Mesenteric fat pad (tissue), 1 donor: ENCODE results near the gene LAMB3. TPM values are rescaled to one million over a fixed set of nuclear protein-coding genes. Genes with fewer than 3 reads are reported as not detected.

Experiments
- DNase-seq: peaks from one replicate; pipeline ENCODE4 v3.0.0-alpha.2; 2020; ENCODE audit warnings: low spot score
- total RNA-seq: library from RNA; stranded (reverse); fragmentation: NEBNext Ultra II Directional; extraction: Animal tissue kit (Norgen Biotek cat#: 25700); gene quantifications from one replicate; pipeline ENCODE4 v1.2.1, GENCODE V29; 2021
- donor health status: DM: yes; HTN: yes; CAD: no.

LAMB3 gene
- total RNA-seq, 1 donor from 2014 or later = 35.6 TPM

DNA sequence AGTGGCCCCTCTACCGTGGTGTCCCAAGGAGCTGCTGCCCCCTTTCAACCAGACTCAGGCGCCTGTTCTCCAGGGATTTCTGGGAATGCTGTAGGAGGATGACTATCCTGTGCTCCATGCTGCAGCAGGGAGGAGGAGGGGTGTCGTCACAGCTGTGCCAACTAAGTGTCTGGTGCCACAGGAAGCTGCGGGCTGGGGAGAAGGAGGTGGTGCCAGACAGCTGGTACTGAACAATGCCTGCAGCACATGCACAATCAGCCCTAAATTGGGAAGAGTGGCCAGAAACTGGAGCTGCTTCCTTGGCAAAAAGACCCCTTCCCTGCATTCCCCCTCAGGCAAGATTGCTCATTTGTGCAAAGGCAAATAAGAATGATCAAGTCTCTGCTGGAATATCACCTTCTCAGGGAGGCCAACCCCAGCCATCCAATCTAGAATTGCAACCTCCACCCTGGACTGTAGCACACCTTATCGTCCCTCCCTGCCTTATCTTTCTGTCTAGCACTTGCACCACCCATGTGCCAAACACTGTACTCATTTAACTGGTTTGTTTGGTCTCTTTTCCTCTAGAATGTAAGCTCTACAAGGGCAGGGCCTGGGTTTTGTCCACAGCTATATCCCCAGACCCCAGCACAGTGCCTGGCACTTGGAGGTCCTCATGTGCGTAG is 33.3 kb downstream of the LAMB3 start:
- no peak for DNase-seq

DNA sequence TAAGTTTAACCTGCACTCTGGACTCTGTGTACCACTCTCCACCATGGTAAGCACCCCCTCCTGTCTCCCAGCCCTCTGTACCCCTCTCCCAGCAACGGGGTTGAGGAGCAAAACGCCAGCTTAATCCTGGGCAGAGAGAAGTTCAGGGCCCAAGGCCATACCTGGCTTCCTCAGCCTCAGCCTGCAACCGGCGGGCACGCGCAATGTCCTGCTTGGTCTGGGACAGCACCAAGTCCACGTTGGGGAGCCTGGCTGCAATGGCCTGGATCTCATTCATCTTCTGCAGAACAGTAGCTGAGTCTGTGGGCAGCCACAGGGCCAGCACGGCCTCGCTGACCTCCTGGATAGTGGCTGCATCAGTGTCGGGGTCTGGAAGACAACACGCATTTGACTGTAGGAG is 33.9 kb downstream of the LAMB3 start:
- DNase-seq = no peak

DNA sequence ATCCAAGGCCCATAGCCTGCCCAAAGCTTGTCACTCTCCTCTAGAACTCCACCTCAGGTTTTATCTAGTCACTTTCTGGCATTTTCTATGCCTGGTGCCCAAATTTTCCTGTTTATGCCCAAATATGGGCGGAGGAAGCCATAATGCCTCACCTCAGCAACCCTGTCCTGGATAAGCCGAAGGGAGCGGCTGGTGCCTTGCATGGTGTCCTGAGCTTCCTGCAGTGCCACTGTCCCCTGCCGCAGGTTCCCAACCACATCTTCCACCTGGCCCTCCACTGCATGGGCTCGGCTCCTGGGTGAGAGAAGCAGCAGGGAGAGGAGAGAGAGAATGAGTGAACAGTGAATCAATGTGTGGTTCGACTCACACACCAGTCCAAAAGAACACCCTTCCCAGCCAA is 34.5 kb downstream of the LAMB3 start:
- no peak for DNase-seq

DNA sequence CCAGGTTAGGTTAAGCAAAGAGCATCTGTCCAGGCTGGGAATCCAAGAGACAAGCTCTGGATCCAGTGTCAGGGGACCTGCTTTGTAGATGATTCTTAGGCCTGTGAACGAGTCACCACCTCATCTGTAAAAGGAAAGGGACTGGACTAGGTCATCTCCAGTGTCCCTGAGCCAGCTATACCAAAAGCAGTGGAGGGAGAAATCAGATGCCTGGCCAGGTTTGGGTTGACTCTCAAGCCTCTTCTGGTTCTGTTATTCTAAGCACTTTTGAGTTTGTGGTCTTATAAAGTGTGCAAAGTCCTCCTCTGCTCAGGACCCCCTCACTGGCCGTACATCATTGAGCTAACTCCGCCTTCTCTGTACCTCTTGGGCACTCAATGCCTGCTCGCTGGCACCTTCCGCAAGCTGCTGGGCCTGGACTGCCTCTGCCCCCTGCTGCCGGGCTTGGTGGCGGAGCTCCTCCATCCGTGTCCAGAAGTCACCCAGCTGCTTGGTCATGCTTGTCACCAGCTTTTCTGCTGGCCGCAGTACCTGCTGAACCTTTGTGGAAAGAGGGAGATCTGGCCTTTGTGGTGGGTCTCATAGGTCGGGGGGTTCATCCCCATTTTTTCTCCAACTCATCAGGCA is 35.1 kb downstream of the LAMB3 start:
- DNase-seq = no peak

DNA sequence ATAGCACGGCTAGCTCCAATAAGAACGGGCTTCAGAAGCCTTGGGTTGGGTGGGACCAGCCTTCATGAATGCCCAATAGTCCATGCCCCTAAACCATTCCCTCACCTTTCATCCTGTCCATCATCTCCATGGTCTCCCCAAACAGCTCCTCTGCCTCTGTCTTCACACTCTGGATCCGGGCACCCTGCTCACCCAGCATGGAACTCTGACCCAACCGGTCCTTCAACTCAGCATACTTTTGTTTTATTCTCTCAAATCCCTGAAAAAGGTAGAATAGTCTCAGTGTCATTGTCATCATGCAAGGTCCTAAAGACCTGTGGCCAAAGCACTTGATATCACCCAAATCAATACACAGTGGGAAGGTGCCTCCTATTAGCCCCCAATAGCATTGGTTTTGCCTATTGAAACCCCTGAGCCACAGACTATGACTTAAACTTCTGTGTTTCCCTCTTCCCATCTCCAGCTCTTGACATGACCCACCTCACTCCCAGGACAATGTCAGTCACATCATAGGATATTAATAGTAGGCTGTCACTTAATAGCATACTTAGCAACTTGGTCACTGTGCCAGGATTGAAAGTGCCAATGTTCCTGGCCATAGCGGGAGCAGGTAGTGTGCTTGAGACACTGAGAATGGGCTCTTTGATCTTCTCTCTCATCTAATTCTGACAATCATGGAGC is 35.7 kb downstream of the LAMB3 start:
- no peak for DNase-seq

DNA sequence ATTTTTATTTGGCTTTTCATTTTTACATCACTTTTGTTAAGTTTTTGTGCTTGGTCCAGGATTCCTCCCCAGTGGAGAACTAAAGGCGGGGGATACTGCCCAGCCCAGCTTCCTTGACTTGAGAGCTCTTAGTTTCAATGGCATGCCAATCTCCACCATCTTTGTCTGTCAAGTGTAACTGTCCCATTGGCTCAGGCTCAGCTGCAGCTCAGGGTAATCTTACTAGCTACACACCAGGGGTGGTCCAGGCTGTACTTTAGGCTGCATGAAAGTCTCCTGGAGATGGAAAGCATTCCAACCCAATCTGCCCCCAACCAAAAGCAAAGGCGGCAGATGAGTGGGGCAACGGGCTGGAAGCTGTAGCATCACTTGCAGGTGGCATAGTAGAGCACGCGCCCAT is 37.3 kb downstream of the LAMB3 start:
- no peak for DNase-seq

DNA sequence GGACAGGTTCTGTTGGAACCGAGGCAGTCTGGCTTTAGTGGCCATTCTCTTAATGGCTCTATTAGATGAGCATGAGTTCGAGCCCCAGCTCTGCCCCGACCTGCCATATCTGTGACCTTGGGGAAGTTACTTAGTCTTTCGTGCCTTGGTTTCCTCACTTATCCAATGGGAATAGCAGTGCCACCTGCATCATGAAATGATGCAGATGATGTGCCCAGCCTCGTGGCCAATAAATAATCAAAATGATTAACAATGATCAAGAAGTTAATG is 38.1 kb downstream of the LAMB3 start:
- no peak for DNase-seq

DNA sequence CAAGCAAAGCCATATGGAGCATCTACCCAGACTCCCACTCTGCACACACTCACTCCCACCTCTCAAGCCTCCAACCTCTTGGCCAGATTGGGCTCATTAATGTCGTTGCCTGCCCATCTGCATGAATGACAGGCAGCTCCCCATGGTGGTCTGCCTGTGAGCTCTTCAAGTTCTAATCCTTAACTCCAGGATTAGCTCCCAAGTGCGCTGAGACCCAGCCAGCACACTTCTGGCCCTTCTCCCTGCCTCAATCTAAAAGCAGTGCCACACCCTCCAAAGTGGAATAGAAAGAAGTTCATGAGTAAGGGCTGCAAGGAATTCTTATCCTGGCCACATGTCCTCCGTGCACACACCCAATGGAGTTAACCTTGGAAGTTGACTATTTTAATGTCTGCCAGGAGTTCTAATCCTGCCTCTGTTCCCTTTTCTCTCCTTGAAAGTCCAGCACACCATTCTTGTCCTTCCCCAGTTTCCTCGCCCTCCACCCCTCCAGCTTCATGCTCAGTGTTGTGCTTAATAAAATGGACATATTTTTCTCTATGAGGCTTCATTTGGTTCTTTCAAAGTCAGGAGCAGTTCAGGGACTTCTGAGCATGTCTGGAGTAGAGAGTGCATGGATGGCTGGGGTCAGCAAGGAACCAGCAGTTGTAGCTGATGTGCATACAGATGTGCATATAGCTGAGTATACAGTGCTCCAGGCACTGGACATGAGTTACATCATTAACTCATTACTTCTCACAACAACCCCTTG is 38.6 kb downstream of the LAMB3 start:
- no peak for DNase-seq

DNA sequence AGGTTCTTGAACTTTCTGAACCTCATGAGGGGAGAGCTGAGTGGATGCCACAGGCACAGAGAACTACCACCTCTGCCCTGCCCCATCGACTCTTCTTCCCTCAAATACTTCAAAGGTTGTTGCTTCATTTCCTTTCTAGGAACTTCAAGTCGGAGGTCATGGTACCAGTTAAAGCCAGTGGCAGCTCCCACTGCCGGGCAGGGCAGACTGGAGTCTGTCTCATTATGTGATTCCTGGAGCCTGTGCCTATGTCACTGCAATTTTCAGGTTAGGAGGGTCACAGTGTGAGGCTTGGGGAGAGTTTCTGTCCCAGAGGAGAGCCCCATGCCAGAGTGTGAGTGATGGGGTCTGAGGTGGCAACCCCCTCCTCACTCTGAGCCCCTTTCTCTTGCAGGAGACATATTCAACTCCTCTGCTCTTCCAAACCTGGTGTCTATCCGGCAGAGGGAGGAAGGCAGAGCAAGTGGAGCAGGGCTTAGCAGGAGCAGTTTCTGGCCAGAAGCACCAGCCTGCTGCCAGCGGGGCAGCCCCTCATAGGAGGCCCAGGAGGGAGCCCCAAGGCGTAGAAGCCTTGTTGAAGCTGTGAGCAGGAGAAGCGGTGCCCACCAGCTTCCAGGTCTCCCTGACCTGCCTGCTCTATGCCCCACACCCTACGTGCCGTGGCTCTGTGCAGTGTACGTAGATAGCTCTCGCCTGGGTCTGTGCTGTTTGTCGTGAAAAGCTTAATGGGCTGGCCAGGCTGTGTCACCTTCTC is 39.4 kb downstream of the LAMB3 start:
- no peak for DNase-seq

DNA sequence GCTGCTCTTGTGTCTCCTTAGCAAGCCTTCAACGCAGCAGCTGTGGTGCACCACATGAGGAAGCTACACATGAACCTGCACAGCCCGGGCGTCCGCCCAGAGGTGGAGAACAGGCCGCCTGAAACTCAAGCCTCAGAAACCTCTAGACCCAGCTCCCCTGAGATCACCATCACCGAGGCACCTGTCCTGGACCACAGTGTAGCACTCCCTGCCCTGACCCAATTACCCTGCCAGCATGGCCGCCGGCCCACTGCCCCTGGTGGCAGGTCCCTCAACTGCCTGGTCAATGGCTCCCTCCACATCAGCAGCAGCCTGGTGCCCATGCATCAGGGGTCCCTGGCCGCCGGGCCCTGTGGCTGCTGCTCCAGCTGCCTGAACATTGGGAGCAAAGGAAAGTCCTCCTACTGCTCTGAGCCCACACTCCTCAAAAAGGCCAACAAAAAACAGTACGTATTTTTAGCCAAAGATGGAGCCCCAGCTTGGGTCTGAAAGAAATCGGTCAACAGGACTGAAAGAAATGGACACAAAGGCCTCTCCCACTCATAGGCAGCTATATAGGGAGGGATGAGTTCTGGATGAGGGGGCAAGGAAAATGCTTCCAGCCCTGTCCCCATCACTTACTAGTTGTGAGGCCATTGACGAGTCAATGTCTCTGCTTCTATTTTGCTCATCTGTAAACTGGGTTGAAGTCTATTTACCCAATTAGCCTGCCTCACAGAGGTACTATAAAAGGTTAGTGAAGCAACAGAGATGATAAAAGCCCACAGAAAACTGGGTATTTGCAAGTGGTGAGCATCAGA is 40.3 kb downstream of the LAMB3 start:
- DNase-seq = no peak

DNA sequence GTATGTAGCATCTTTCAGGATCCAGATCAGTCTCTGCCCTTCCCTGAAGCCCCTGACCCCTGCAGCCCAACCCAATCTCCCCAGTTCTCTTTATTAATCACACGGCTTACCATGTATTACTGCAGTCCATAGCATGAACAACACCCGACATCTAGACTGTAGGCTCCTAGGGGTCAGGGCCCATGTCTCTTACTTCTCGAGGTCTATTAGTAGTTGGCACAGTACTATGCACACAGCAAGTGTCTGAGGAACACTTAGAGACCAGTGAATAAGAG is 41.7 kb downstream of the LAMB3 start:
- no peak for DNase-seq

DNA sequence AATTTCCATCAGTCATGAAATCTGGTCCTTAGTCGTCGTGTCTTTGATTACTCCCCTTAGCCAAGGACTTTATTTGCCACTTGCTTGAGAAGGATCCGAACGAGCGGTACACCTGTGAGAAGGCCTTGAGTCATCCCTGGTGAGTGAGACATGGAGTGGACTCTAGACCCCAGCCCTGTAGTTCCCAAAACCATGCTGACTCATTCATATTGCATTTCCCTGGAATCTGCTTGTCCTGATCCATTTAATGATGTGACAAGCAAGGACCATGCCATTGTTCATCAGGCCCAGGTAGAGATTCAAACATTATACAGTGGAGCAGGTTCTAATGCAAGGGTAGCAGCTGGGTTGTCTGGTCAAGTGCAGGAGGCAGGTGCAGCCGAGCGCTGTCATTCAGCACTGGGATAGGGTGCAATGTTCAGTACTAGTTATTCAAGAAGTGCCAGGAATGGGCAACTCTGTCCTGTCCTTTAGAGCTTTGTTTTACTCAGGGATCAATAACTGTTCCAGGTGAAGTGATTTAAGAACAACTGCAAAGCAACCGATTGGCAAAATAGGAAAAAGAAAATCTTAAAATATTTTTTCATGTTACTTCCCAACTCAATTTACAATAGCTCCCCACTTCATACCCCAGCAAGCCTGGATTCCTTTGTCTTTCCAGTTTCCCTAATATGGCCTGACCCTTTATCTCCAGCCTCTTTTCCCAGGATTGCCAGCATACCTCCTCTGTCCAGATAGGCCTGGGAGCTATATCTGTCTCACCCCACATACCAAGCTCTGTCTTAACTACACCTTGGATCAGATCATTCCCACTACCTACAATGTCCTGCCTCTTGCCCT is 42.2 kb downstream of the LAMB3 start:
- DNase-seq = no peak

DNA sequence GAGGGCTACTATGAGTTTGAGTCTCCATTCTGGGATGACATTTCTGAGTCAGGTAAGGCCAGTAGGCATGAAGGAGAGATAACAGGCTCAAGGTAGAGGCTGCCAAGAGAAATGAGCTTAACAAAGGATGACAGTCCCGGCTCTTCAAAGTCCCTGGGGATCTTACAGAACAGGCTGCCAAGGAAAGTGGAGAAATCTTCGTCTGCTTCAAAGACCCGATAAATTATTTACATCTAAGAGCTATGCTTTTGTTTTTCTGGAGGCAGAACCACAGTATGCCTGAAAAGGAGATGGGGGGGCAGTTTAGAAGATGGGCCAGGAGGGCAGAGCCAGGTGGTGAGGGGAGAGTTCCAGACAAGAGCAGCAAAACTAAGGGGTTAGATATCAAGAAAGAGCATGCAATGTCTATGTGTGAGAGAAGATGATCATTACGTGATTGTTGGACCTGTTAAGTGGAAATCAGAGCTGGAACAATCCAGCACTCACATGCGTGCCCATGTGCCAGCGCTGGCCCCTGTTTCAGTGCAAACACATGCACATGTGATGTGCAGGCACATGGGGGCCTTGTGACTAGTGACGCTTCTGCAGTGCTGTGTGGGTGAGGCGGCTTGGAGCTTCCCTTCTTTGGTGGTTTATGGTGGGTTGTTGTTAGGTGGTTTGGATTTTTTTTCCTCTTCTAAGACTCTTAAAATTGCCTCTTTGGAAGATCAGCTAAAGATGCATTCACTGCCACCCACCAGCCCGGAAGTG is 43.0 kb downstream of the LAMB3 start:
- no peak for DNase-seq

DNA sequence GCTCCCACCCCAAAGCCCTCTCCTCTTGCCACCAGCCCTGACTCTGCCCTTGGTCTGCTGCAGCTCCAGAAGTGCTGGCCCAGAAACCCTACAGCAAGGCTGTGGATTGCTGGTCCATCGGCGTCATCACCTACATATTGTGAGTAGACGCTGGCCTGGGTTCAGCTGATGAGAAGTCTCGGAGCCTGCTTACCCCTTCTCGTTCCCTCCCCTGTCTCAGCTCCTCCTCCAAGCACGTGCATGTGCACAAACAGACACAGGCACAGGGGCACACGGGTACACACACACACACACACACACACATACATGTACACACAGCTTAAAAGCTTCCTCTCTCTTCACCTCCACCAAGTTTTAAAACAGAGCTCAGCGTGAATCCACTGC is 44.4 kb downstream of the LAMB3 start:
- DNase-seq = no peak

DNA sequence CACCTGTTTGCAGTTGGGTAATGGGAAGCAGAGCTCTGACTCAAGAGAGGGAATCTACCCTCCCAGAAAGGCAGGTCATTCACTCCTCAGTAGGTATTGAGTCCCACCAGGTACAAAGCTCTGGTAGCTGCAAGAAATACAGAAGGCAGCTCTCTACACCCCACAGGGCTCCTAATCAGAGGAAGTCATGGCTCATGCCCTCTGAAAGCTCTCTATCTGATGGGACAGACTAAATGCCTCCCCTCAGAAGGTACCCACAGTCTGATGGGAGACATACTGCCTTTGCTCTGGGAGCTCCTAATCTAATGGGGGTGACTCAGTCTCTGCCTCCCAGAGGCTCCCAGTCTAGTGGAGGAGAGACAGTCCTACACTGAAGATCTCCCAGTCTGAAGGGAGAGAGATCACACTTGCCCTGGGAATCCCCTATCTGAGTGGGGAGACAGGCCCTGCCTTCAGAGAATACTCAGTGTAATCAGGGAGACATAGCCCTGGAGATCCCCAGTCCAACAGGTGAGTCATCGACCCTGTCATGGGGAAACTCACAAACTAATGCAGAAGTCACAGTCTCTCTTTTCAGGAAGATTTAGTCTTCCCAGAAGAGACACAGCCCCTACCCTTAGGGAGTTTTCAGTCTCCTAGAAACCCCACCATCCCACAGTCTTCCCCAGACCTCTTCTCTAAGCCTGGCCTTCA is 45.0 kb downstream of the LAMB3 start:
- DNase-seq = no peak

DNA sequence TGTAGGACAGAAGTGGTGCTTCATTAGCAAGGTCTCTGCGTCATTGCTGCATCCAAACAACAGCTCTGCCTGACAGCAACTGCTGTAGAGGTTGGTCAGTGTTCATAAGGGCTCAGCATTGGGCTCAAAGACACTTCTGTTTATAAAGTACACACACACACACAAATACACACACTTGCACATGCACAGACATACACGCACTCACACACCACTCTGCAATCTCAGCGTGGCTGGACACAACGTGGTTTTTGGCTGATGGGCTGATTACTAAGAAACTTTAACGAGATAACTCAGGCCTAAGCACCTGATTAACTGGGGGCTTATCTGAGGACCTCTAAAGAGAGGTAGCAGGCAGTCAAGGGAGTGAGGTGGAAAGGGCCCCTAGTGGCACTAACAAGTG is 48.3 kb downstream of the LAMB3 start:
- no peak for DNase-seq

DNA sequence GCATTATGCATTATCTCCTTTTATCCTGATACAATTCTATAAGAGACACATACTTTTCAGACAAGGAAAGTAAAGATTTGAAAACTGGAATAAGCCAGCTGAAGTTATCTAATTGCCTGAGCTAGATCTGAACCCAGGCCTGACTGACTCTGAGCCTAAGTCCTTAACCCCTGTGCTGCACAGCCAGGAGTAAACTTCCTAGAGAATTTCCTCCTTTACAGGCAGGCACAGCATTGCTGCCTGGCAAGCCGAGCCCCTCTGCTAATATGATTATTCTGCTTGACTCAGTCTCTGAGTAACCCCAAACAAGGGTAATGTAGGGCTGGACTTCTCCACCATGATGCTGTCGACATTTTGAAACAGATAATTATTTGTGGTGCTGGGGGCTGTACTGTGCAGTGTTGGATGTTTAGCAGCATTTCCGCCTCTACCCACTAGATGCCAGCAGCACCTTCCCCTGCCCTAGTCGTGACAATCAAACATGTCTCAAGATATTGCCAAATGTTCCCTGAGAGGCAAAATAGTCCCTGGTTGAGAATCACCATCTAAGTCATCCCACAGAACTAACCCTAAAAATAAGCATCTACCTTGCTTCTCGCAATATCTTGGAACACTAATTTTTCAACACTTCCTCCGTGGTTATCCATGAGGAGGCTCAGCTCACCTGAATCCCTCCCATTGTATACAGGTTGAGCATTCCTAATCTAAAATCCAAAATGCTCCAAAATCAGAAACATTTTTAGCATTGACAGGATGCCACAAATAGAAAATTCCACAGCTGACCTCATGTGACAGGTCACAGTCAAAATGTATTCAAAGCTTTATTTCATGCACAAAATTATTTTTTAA is 50.2 kb downstream of the LAMB3 start:
- DNase-seq = no peak

DNA sequence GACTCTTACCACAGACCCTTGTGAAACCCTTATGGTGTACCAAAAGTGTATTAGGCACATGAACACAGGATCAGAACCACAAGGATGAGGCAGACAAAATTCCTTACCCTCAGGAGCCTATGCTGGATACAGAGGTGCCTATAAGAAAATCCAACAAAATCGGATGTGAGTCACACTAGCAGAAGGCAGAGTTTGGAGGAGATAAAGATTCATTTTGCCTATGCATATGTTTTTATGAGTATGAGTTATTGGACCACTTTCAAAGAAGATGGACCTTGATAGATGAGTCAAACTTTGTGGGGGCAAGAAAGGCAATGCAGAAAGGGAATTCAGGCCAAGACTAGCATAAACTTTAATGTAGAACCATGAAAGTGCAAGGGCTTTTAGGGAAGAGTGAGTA is 51.7 kb downstream of the LAMB3 start:
- DNase-seq = no peak
